NCI-H2081 (cell line): ENCODE results near the gene NBR1.
"Not testable (repeated sequence)": the region's sequence is repeated elsewhere in the genome, so short reads cannot be mapped to it uniquely, and the experiment has no call there.

Source experiments
- DNase-seq, 2 experiments: peaks; one replicate each; lab custom pipeline; 2025; lab: John Stamatoyannopoulos, UW

The NBR1 gene

GRCh38 chr17:43246456-43246855 lies 75.4 kb downstream of the NBR1 start:
- not testable (repeated sequence) for DNase-seq
